Ishikawa (cell line): ENCODE data around the gene LACTB.
A peak's percentile ranks its signal among the peaks of the same experiment; 100 is the strongest.

Source experiments
- CEBPB ChIP-seq: IDR thresholded peaks from 2 replicates; pipeline ENCODE4 v1.6.1; 2012
- CREB1 ChIP-seq: IDR thresholded peaks from 2 replicates; pipeline ENCODE4 v1.6.1; 2012; ENCODE audit warnings: low read depth
- EGR1 ChIP-seq: IDR thresholded peaks from 2 replicates; pipeline ENCODE4 v1.6.1; 2012
- EP300 ChIP-seq: IDR thresholded peaks from 2 replicates; pipeline ENCODE4 v1.6.1; 2012; ENCODE audit warnings: borderline replicate concordance
- FOXM1 ChIP-seq: IDR thresholded peaks from 2 replicates; pipeline ENCODE4 v1.6.1; 2012; ENCODE audit warnings: low read depth, borderline replicate concordance
- MAX ChIP-seq: IDR thresholded peaks from 2 replicates; pipeline ENCODE4 v1.6.1; 2012
- NFIC ChIP-seq: IDR thresholded peaks from 2 replicates; pipeline ENCODE4 v1.6.1; 2012
- RAD21 ChIP-seq: IDR thresholded peaks from 2 replicates; pipeline ENCODE4 v1.6.1; 2012; ENCODE audit warnings: low read depth
- TAF1 ChIP-seq: IDR thresholded peaks from 2 replicates; pipeline ENCODE4 v1.6.1; 2012; ENCODE audit warnings: low read depth, mild to moderate bottlenecking
- TCF12 ChIP-seq: IDR thresholded peaks from 2 replicates; pipeline ENCODE4 v1.6.1; 2012; ENCODE audit warnings: low read depth
- TEAD4 ChIP-seq: IDR thresholded peaks from 2 replicates; pipeline ENCODE4 v1.6.1; 2012
- USF1 ChIP-seq: IDR thresholded peaks from 2 replicates; pipeline ENCODE4 v1.6.1; 2012
- YY1 ChIP-seq: IDR thresholded peaks from 2 replicates; pipeline ENCODE4 v1.6.1; 2012; ENCODE audit warnings: low read depth
- ZBTB7A ChIP-seq: IDR thresholded peaks from 2 replicates; pipeline ENCODE4 v1.6.1; 2012; ENCODE audit warnings: low read depth
- TF ChIP-seq, protein P1 (sequence below): IDR thresholded peaks from 2 replicates; pipeline ENCODE4 v1.6.1; 2012; ENCODE audit warnings: low read depth, mild to moderate bottlenecking

The LACTB gene

GRCh38 chr15:63122002-63122875, 578 bp downstream of the LACTB start:
- TF ChIP-seq CEBPB = no peak
- peak; percentile 99 for TF ChIP-seq ZBTB7A

- no peak for TF ChIP-seq USF1
- no peak for TF ChIP-seq TCF12
- no peak for TF ChIP-seq ZBTB7A
These were observed 2.8 kb downstream of the LACTB start for GRCh38 chr15:63124506-63124905.

GRCh38 chr15:63126726-63127125, 5.1 kb downstream of the LACTB start:
- TF ChIP-seq TCF12 (no peak), TAF1 (no peak), CEBPB (no peak), ZBTB7A (no peak), MAX (no peak), YY1 (no peak)

GRCh38 chr15:63133786-63134185, 12.1 kb downstream of the LACTB start:
- TF ChIP-seq RAD21 (no peak), TEAD4 (no peak), TCF12 (no peak), ZBTB7A (no peak), CREB1 (no peak)
- TF ChIP-seq, protein P1, sequence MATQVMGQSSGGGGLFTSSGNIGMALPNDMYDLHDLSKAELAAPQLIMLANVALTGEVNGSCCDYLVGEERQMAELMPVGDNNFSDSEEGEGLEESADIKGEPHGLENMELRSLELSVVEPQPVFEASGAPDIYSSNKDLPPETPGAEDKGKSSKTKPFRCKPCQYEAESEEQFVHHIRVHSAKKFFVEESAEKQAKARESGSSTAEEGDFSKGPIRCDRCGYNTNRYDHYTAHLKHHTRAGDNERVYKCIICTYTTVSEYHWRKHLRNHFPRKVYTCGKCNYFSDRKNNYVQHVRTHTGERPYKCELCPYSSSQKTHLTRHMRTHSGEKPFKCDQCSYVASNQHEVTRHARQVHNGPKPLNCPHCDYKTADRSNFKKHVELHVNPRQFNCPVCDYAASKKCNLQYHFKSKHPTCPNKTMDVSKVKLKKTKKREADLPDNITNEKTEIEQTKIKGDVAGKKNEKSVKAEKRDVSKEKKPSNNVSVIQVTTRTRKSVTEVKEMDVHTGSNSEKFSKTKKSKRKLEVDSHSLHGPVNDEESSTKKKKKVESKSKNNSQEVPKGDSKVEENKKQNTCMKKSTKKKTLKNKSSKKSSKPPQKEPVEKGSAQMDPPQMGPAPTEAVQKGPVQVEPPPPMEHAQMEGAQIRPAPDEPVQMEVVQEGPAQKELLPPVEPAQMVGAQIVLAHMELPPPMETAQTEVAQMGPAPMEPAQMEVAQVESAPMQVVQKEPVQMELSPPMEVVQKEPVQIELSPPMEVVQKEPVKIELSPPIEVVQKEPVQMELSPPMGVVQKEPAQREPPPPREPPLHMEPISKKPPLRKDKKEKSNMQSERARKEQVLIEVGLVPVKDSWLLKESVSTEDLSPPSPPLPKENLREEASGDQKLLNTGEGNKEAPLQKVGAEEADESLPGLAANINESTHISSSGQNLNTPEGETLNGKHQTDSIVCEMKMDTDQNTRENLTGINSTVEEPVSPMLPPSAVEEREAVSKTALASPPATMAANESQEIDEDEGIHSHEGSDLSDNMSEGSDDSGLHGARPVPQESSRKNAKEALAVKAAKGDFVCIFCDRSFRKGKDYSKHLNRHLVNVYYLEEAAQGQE = no peak

GRCh38 chr15:63134245-63134985, 12.8 kb downstream of the LACTB start:
- no peak for TF ChIP-seq RAD21
- TF ChIP-seq YY1 = no peak
- no peak for TF ChIP-seq CEBPB
- TF ChIP-seq ZBTB7A = no peak
- TF ChIP-seq FOXM1 = no peak
- TF ChIP-seq USF1 = no peak
- TF ChIP-seq CREB1 = no peak
- TF ChIP-seq MAX = no peak
- TF ChIP-seq TEAD4 = no peak
- TF ChIP-seq EP300 = no peak
- TF ChIP-seq, protein P1 = no peak
- TF ChIP-seq TAF1 = no peak
- TF ChIP-seq EGR1 = no peak

DNA sequence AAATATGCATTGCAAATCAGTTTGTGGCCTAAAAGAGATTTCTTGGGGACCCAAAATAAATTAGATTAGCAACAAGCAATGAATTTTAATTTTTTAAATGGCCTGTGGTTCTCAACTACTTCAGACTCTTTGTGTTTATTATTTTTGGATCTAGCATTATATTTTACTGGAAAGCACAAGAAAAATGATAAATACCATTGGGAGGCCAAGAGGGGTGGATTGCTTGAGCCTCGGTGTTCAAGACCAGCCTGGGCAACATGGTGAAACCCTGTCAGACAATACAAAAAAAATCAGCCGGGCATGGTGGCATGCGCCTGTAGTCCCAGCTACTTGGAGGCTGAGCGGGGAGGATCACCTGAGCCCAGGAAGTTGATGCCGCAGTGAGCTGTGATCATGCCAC, 13.6 kb downstream of the LACTB start:
- TF ChIP-seq TCF12 (no peak), EP300 (no peak), TAF1 (no peak), CREB1 (no peak), TEAD4 (no peak), ZBTB7A (no peak), NFIC (no peak), MAX (no peak)
- TF ChIP-seq, protein P1 = no peak
